HepG2 (cell line): ENCODE data around the gene OR2AT4. TPM values are rescaled to one million over a fixed set of nuclear protein-coding genes. Genes with fewer than 3 reads are reported as not detected.

Experiments
- ATAC-seq: fragments of 200-7000 bp; cut with Tn5 transposase; 3 replicates; pipeline ENCODE4 v1.9.1; 2020; ENCODE audit warnings: mild to moderate bottlenecking, moderate library complexity
- BruUV-seq: library from RNA; stranded (reverse); fragments of 400-500 nt; replicated peaks from 2 replicates; lab custom pipeline; 2021; lab: Mats Ljungman, UMichigan
- CTCF ChIA-PET: fragments of 300-600 bp; formaldehyde crosslinking; extraction: SDS; loops from one replicate; lab custom pipeline; 2021; ENCODE audit warnings: low total read pairs, inconsistent platforms, low intra/inter-chr PET ratio; lab: Yijun Ruan, JAX
- POLR2A ChIA-PET: fragments of 350-600 bp; sonication (Branson Sonifier 250); formaldehyde crosslinking; loops from one replicate; lab custom pipeline; 2020; ENCODE audit warnings: antibody characterized with exemption, inconsistent platforms; lab: Yijun Ruan, JAX
- DNase-seq: peaks from one replicate; pipeline ENCODE4 v3.0.0-alpha.2; 2015; ENCODE audit warnings: low spot score
- FAIRE-seq: peaks from 3 replicates; lab custom pipeline; 2011; peaks lifted over from hg19 to GRCh38; lab: Jason Lieb, UNC
- H2AFZ ChIP-seq: one replicate; pipeline ENCODE4 v1.6.1; 2011; ENCODE audit warnings: low read length, inconsistent platforms
- H3K27ac ChIP-seq: fragments of 300-600 bp; 3 replicates; pipeline ENCODE4 v1.8.0; 2011; ENCODE audit warnings: mixed run types, mild to moderate bottlenecking, mixed read lengths, low read length, inconsistent platforms; ENCODE audit not compliant: insufficient read depth; ENCODE audit errors: extremely low read length
- H3K27me3 ChIP-seq, 2 experiments: fragments of 200-600 bp in 1 of 2; 2 replicates in 1 of 2; 3 replicates in 1 of 2; pipeline versions ENCODE4 v1.6.0 to v1.8.0; 2011; ENCODE audit warnings: low read length in 2 of 2, mild to moderate bottlenecking in 2 of 2, moderate library complexity in 2 of 2, inconsistent platforms in 1 of 2; ENCODE audit not compliant: insufficient read depth in 2 of 2, control insufficient read depth in 1 of 2
- H3K36me3 ChIP-seq, 2 experiments: fragments of 200-600 bp in 1 of 2; replicated peaks in 1 of 2; 2 replicates in 1 of 2; 3 replicates in 1 of 2; pipeline versions ENCODE4 v1.5.1 to v1.8.0; 2011; ENCODE audit warnings: low read length in 2 of 2, inconsistent platforms in 1 of 2; ENCODE audit not compliant: insufficient read depth in 2 of 2, control insufficient read depth in 1 of 2
- H3K4me1 ChIP-seq: 2 replicates; pipeline ENCODE4 v1.5.1; 2012; ENCODE audit warnings: low read length, inconsistent platforms; ENCODE audit not compliant: insufficient read depth
- H3K4me2 ChIP-seq: 2 replicates; pipeline ENCODE4 v1.6.0; 2011; ENCODE audit warnings: low read depth, low read length, inconsistent platforms
- H3K4me3 ChIP-seq, 3 experiments: fragments of 200-600 bp in 1 of 3; sonication (generic), shearing (Covaris generic) in 1 of 3; replicated peaks in 1 of 3; 2 replicates each; pipeline ENCODE4 v1.5.1; 2011 to 2016; ENCODE audit warnings: low read length in 3 of 3, inconsistent platforms in 2 of 3, low read depth in 2 of 3, mild to moderate bottlenecking in 2 of 3, control low read depth in 1 of 3, mixed read lengths in 1 of 3; ENCODE audit not compliant: insufficient read depth in 1 of 3
- H3K79me2 ChIP-seq: one replicate; pipeline ENCODE4 v1.6.1; 2011; ENCODE audit warnings: low read length, inconsistent platforms; ENCODE audit not compliant: insufficient read depth
- H3K9ac ChIP-seq: 2 replicates; pipeline ENCODE4 v1.6.0; 2011; ENCODE audit warnings: mild to moderate bottlenecking, low read depth, low read length, inconsistent platforms; ENCODE audit not compliant: insufficient read depth
- H3K9me3 ChIP-seq: 2 replicates; pipeline ENCODE4 v1.5.1; 2012; ENCODE audit warnings: mild to moderate bottlenecking, low read length
- H4K20me1 ChIP-seq: 2 replicates; pipeline ENCODE4 v1.6.0; 2011; ENCODE audit warnings: inconsistent platforms, mild to moderate bottlenecking, low read length, moderate library complexity; ENCODE audit not compliant: insufficient read depth
- ATM ChIP-seq: fragments of 450-650 bp; IDR thresholded peaks from 2 replicates; pipeline ENCODE4 v1.7.1; 2017; ENCODE audit warnings: mild to moderate bottlenecking, borderline replicate concordance
- BRCA1 ChIP-seq: sonication (generic); formaldehyde crosslinking; IDR thresholded peaks from 2 replicates; pipeline ENCODE4 v1.4.0; 2020; ENCODE audit warnings: missing genetic modification reagents
- KLF6 ChIP-seq: IDR thresholded peaks from 2 replicates; pipeline ENCODE4 v1.8.0; 2016; ENCODE audit warnings: missing biosample characterization, missing genetic modification reagents
- MIXL1 ChIP-seq: IDR thresholded peaks from 2 replicates; pipeline ENCODE4 v1.6.1; 2016
- NFE2L2 ChIP-seq: fragments of 150-350 bp; IDR thresholded peaks from 2 replicates; pipeline ENCODE4 v1.6.1; 2014; ENCODE audit warnings: low read length
- TBX3 ChIP-seq: fragments of 450-650 bp; IDR thresholded peaks from 2 replicates; pipeline ENCODE4 v1.6.1; 2017; ENCODE audit warnings: antibody characterized with exemption, mild to moderate bottlenecking, inconsistent platforms, borderline replicate concordance
- ZNF724P ChIP-seq: sonication (generic); formaldehyde crosslinking; IDR thresholded peaks from 2 replicates; pipeline ENCODE4 v1.8.0; 2022; ENCODE audit warnings: missing genetic modification reagents, borderline replicate concordance
- ZNF792 ChIP-seq: IDR thresholded peaks from 2 replicates; pipeline ENCODE4 v1.6.1; 2016
- WGBS: methylation state at CpG from one replicate; pipeline ENCODE4 v1.1.6; 2017; ENCODE audit warnings: low lambda C conversion rate; 5-methylcytosine and 5-hydroxymethylcytosine counted together
- in situ Hi-C: cut with HindIII; loops from 2 replicates; pipeline ENCODE4 v1.10.0; 2017; ENCODE audit warnings: low pct_unique_long_range_greater_than_20kb; ENCODE audit not compliant: extremely low pct_ligation_motif_present
- intact Hi-C: fragments of 100-400 bp; cut with micrococcal nuclease; formaldehyde crosslinking; loops from one replicate; pipeline ENCODE4 v1.10.0; 2022; ENCODE audit not compliant: unreplicated experiment
- polyA plus RNA-seq, 8 experiments: library from polyadenylated mRNA; depleted of rRNA in 3 of 8; stranded (reverse) in 7 of 8; unstranded in 1 of 8; fragments of >200 nt; fragmentation: Illumina TruSeq in 4 of 8; extraction: Trizol in 4 of 8; gene quantifications; 2 replicates each; pipeline versions ENCODE4 v1.2.1 to v1.2.3, GENCODE V29; 2011 to 2016; ENCODE audit warnings: low read depth in 4 of 8, missing spikeins in 1 of 8, mixed read lengths in 1 of 8; ENCODE audit not compliant: insufficient read depth in 1 of 8
- total RNA-seq, 5 experiments: library from RNA; depleted of rRNA; stranded (reverse); fragments of >200 nt; fragmentation: Illumina TruSeq; extraction: Trizol; gene quantifications; 2 replicates each; pipeline ENCODE4 v1.2.3, GENCODE V29; 2016; ENCODE audit warnings: low read depth in 1 of 5
- TF ChIP-seq, protein P1 (sequence below): sonication (generic); formaldehyde crosslinking; IDR thresholded peaks from 2 replicates; pipeline ENCODE4 v1.5.0; 2020; ENCODE audit warnings: mild to moderate bottlenecking, missing genetic modification reagents
- TF ChIP-seq, protein P2 (sequence below): sonication (generic); formaldehyde crosslinking; IDR thresholded peaks from 2 replicates; pipeline ENCODE4 v1.9.0; 2022; ENCODE audit warnings: missing genetic modification reagents, mild to moderate bottlenecking, borderline replicate concordance
- TF ChIP-seq, protein P3 (sequence below): sonication (generic); formaldehyde crosslinking; IDR thresholded peaks from 2 replicates; pipeline ENCODE4 v1.4.0; 2020; ENCODE audit warnings: mild to moderate bottlenecking, missing genetic modification reagents
- TF ChIP-seq, protein P4 (sequence below): sonication (generic); formaldehyde crosslinking; IDR thresholded peaks from 2 replicates; pipeline ENCODE4 v1.8.1; 2023; ENCODE audit warnings: mild to moderate bottlenecking, moderate library complexity, missing genetic modification reagents

OR2AT4 gene
- total and polyA plus RNA-seq, 2 of the 13 experiments (the other 11 are each of a cell fraction or from before 2014, with no cell fraction given) = not detected

DNA sequence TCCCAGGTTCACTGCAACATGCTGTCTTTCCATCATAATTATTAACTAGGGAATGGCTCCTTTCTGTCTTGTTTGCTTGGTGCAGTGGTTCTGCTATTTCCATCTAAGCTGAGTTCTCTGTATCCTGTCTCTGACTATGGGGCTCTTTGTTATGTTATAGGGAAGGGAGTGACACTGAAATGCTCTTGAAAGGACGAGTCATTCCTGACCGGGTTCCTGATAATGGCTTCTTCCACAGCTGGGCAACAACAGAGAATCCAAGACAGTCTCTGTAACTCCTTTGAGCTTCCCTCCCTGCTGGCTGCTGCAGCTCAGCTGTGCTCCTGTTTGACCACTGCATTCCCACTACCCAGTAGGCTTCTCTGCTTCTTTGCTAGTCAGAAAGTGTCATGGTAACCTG lies 24.1 kb downstream of the OR2AT4 start:
- no peak overlapping the region for H3K4me3 ChIP-seq
- no peaks in the 10 kb centered on the region for H3K9me3 ChIP-seq
- ATAC-seq = peak; percentile 68
- POLR2A ChIA-PET = no interaction called here
- TF ChIP-seq, protein P1, sequence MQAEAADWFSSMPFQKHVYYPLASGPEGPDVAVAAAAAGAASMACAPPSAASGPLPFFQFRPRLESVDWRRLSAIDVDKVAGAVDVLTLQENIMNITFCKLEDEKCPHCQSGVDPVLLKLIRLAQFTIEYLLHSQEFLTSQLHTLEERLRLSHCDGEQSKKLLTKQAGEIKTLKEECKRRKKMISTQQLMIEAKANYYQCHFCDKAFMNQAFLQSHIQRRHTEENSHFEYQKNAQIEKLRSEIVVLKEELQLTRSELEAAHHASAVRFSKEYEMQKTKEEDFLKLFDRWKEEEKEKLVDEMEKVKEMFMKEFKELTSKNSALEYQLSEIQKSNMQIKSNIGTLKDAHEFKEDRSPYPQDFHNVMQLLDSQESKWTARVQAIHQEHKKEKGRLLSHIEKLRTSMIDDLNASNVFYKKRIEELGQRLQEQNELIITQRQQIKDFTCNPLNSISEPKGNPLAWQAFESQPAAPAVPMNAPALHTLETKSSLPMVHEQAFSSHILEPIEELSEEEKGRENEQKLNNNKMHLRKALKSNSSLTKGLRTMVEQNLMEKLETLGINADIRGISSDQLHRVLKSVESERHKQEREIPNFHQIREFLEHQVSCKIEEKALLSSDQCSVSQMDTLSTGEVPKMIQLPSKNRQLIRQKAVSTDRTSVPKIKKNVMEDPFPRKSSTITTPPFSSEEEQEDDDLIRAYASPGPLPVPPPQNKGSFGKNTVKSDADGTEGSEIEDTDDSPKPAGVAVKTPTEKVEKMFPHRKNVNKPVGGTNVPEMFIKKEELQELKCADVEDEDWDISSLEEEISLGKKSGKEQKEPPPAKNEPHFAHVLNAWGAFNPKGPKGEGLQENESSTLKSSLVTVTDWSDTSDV (CRISPR knock-in tag) = no peak
- DNase-seq = peak; percentile 53
- H3K27me3 ChIP-seq = no peaks in the 10 kb centered on the region
- no peaks in the 10 kb centered on the region for H3K79me2 ChIP-seq
- peaks cover 18% of the 10 kb centered on the region for H3K4me1 ChIP-seq
- intact Hi-C loops (no loop called here), in situ Hi-C loops (no loop called here)
- no peak for FAIRE-seq
- no peaks in the 10 kb centered on the region for H4K20me1 ChIP-seq
- H3K9ac ChIP-seq = no peak overlapping the region
- no peak overlapping the region for H3K27ac ChIP-seq
- H3K4me2 ChIP-seq = peak overlapping the region; percentile 48
- peak overlapping the region; percentile 48 for H2AFZ ChIP-seq
- CTCF ChIA-PET = no interaction called here
- no TSS peak for BruUV-seq
- H3K36me3 ChIP-seq = no peaks in the 10 kb centered on the region
- WGBS = 4% methylated on average over 2 of the region's 2 CpGs

DNA sequence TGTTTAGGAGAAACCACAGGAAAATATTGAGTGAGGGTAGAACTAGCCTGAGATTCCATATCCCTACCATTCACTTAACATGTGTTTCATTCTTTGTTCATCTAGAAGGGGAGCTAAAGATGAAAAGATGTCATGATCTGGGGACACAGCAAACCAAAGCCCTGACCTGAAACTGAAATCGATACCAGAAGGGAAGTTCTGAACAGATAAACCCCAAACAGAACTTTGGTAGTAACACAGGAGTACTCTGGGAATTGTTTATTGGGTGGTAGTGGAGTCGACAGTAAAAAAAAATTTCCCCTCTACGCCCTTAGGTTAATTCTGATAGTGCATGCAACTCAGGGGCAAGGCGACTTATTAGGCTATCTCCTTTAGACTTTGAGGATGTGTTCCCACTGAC lies 27.2 kb downstream of the OR2AT4 start:
- H3K4me2 ChIP-seq = no peak overlapping the region
- H4K20me1 ChIP-seq = no peaks in the 10 kb centered on the region
- DNase-seq (no peak), FAIRE-seq (no peak), ATAC-seq (no peak)
- no peaks in the 10 kb centered on the region for H3K36me3 ChIP-seq
- in situ Hi-C loops (no loop called here), intact Hi-C loops (no loop called here)
- no peak overlapping the region for H3K9ac ChIP-seq
- POLR2A ChIA-PET = no interaction called here
- WGBS = 13% methylated on average over 4 of the region's 4 CpGs
- H3K79me2 ChIP-seq = no peaks in the 10 kb centered on the region
- no TSS peak for BruUV-seq
- H3K27me3 ChIP-seq = 0 out of 5 replicates have a peak, but pooled peaks cover 0 to 1% of the 10 kb centered on the region in 2 experiments
- no peaks in the 10 kb centered on the region for H3K9me3 ChIP-seq
- H3K4me3 ChIP-seq = no peak overlapping the region
- no peak overlapping the region for H2AFZ ChIP-seq
- peaks cover 18% of the 10 kb centered on the region for H3K4me1 ChIP-seq
- no peak overlapping the region for H3K27ac ChIP-seq
- CTCF ChIA-PET = no interaction called here
- TF ChIP-seq, protein P2, sequence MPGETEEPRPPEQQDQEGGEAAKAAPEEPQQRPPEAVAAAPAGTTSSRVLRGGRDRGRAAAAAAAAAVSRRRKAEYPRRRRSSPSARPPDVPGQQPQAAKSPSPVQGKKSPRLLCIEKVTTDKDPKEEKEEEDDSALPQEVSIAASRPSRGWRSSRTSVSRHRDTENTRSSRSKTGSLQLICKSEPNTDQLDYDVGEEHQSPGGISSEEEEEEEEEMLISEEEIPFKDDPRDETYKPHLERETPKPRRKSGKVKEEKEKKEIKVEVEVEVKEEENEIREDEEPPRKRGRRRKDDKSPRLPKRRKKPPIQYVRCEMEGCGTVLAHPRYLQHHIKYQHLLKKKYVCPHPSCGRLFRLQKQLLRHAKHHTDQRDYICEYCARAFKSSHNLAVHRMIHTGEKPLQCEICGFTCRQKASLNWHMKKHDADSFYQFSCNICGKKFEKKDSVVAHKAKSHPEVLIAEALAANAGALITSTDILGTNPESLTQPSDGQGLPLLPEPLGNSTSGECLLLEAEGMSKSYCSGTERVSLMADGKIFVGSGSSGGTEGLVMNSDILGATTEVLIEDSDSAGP (CRISPR knock-in tag) = no peak
- TF ChIP-seq ZNF724P = no peak
- TF ChIP-seq, protein P3, sequence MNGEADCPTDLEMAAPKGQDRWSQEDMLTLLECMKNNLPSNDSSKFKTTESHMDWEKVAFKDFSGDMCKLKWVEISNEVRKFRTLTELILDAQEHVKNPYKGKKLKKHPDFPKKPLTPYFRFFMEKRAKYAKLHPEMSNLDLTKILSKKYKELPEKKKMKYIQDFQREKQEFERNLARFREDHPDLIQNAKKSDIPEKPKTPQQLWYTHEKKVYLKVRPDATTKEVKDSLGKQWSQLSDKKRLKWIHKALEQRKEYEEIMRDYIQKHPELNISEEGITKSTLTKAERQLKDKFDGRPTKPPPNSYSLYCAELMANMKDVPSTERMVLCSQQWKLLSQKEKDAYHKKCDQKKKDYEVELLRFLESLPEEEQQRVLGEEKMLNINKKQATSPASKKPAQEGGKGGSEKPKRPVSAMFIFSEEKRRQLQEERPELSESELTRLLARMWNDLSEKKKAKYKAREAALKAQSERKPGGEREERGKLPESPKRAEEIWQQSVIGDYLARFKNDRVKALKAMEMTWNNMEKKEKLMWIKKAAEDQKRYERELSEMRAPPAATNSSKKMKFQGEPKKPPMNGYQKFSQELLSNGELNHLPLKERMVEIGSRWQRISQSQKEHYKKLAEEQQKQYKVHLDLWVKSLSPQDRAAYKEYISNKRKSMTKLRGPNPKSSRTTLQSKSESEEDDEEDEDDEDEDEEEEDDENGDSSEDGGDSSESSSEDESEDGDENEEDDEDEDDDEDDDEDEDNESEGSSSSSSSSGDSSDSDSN = no peak
- no peak for TF ChIP-seq NFE2L2
- TF ChIP-seq, protein P4, sequence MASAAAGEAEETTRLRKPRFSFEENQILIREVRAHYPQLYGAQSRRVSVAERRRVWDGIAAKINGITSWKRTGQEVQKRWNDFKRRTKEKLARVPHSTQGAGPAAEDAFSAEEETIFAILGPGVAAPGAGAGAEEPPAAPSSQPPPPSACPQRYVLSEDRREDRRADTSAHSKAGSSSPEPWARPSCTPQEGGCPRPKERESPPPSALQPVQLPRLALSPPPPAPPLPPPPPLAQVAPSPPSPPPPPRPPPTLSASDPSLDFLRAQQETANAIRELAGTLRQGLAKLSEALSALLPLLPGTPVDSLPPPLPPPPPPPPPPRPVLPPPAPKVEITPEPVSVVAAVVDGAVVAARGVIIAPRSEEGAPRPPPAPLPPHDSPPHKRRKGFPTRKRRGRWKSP (CRISPR knock-in tag) = no peak
- TF ChIP-seq BRCA1 (CRISPR knock-in tag) = no peak
- no peak for TF ChIP-seq ZNF792 (CRISPR knock-in tag)
- TF ChIP-seq ATM = no peak
- TF ChIP-seq MIXL1 (CRISPR knock-in tag) = no peak
- TF ChIP-seq TBX3 = no peak
- no peak for TF ChIP-seq KLF6 (CRISPR knock-in tag)
